Activated CD8-positive, alpha-beta T cell treated with anti-CD3 and anti-CD28 coated beads for 36 hours (primary cell): ENCODE data around the gene DNAJB8. TPM values are rescaled to one million over a fixed set of nuclear protein-coding genes. Genes with fewer than 3 reads are reported as not detected.

Experiments
- ATAC-seq: fragments of 200-7000 bp; cut with Tn5 transposase; one replicate; pipeline ENCODE4 v1.10.0; 2021; ENCODE audit warnings: mild to moderate bottlenecking, moderate library complexity
- CTCF ChIA-PET: fragments of 350-600 bp; sonication (Branson Sonifier 250); formaldehyde crosslinking; loops from one replicate; lab custom pipeline; 2021; ENCODE audit warnings: antibody characterized with exemption; lab: Charles Lee
- POLR2A ChIA-PET: fragments of 350-600 bp; sonication (Branson Sonifier 250); formaldehyde crosslinking; loops from one replicate; lab custom pipeline; 2021; ENCODE audit warnings: antibody characterized with exemption; lab: Charles Lee
- DNase-seq: peaks from one replicate; pipeline ENCODE4 v3.0.0-alpha.2; 2020
- H3K27ac Mint-ChIP-seq: one replicate; pipeline ENCODE4 v1.8.0; 2021; ENCODE audit warnings: mild to moderate bottlenecking, mixed read lengths
- H3K27me3 Mint-ChIP-seq: one replicate; pipeline ENCODE4 v1.8.0; 2021; ENCODE audit warnings: mixed read lengths
- H3K36me3 Mint-ChIP-seq: one replicate; pipeline ENCODE4 v1.8.0; 2021; ENCODE audit warnings: low read depth, mixed read lengths
- H3K4me1 Mint-ChIP-seq: one replicate; pipeline ENCODE4 v1.8.0; 2021; ENCODE audit warnings: low read depth, mixed read lengths
- H3K4me3 Mint-ChIP-seq: one replicate; pipeline ENCODE4 v1.8.0; 2021; ENCODE audit warnings: mild to moderate bottlenecking, moderate library complexity, mixed read lengths
- H3K9me3 Mint-ChIP-seq: one replicate; pipeline ENCODE4 v1.8.0; 2021; ENCODE audit warnings: mixed read lengths
- intact Hi-C: fragments of 100-400 bp; cut with micrococcal nuclease; formaldehyde crosslinking; loops from one replicate; pipeline ENCODE4 v1.10.0; 2022
- total RNA-seq, 2 experiments: library from RNA; stranded (reverse); gene quantifications; one replicate each; pipeline ENCODE4 v1.2.3, GENCODE V29; 2021
- TF ChIP-seq, protein P1 (sequence below): fragments of 200-600 bp; IDR thresholded peaks from one replicate; pipeline ENCODE4 v1.8.0; 2022; ENCODE audit warnings: antibody characterized with exemption, mild to moderate bottlenecking

DNAJB8 gene
- total RNA-seq, 2 experiments from 2014 or later = not detected

DNA sequence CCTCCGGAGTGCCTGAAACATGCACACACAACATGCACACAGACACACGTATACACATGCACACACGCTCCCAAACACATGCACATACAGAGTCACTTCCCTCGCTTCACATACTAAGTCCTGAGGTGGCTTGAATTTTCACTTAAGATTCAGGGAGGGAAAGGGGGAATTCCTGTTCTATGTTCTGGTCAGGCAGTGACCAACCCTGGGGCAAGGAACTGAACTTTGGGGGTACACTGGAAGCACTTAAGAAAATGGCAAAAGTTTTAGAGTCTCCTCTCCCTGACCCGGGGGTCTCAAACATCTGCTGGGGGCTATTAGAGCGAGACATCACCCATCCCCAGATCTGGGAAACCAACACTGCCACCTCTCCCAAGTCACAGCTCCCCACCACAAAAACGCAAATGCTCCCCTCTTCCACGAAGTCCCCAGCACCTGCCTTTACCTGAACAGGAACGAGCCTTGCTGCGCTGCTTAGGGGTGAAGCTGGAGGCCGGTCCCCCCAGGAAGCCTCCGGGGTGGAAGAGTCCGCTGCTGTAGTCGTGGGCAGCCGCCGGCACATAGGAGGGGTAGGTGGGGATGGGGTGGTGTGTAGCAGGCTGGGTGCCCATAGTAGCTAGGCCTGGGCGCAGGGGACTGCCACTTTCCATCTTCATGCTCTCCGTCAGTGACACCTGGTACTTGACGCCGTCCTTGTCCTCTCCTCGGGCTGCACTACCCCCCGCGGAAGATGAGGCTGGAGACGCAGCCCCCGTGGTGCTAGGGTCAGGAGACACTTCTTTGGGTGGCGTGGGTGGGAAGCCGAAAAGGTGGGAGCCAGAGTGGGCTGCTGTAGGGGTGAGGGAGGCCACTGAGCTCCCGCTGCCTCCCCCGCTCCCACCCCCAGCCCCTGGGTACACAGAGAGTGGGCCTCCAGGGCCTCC is 18.9 kb upstream of the DNAJB8 start:
- Mint-ChIP-seq H3K27me3 (peaks cover 70% of the 10 kb centered on the region), H3K36me3 (no peaks in the 10 kb centered on the region), H3K4me3 (no peak overlapping the region), H3K4me1 (peaks cover 34% of the 10 kb centered on the region), H3K27ac (no peak overlapping the region), H3K9me3 (no peaks in the 10 kb centered on the region)
- POLR2A ChIA-PET = interaction anchor here (1.0 kb wide), 1 partner anchor 62 kb away, joined by 3 read pairs; no protein-coding TSS in a partner anchor
- TF ChIP-seq, protein P1, sequence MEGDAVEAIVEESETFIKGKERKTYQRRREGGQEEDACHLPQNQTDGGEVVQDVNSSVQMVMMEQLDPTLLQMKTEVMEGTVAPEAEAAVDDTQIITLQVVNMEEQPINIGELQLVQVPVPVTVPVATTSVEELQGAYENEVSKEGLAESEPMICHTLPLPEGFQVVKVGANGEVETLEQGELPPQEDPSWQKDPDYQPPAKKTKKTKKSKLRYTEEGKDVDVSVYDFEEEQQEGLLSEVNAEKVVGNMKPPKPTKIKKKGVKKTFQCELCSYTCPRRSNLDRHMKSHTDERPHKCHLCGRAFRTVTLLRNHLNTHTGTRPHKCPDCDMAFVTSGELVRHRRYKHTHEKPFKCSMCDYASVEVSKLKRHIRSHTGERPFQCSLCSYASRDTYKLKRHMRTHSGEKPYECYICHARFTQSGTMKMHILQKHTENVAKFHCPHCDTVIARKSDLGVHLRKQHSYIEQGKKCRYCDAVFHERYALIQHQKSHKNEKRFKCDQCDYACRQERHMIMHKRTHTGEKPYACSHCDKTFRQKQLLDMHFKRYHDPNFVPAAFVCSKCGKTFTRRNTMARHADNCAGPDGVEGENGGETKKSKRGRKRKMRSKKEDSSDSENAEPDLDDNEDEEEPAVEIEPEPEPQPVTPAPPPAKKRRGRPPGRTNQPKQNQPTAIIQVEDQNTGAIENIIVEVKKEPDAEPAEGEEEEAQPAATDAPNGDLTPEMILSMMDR = no peak
- CTCF ChIA-PET = no interaction called here
- ATAC-seq (no peak), DNase-seq (no peak)
- intact Hi-C loops = no loop called here

- Mint-ChIP-seq H3K27me3 (peaks cover 64% of the 10 kb centered on the region), H3K4me3 (no peak overlapping the region), H3K4me1 (peaks cover 30% of the 10 kb centered on the region), H3K36me3 (no peaks in the 10 kb centered on the region), H3K9me3 (no peaks in the 10 kb centered on the region), H3K27ac (no peak overlapping the region)
- intact Hi-C loops = no loop called here
- DNase-seq (no peak), ATAC-seq (no peak)
- ChIA-PET CTCF (interaction anchor here (0.7 to 1.4 kb wide), 5 partner anchors 9 to 124 kb away, joined by 3 to 5 read pairs (median 4); no protein-coding TSS in a partner anchor), POLR2A (interaction anchor here (1.0 kb wide), 1 partner anchor 61 kb away, joined by 3 read pairs; no protein-coding TSS in a partner anchor)
- TF ChIP-seq, protein P1 = no peak
Observed at GRCh38 chr3:128484404-128485281, 18.0 kb upstream of the DNAJB8 start.

DNA sequence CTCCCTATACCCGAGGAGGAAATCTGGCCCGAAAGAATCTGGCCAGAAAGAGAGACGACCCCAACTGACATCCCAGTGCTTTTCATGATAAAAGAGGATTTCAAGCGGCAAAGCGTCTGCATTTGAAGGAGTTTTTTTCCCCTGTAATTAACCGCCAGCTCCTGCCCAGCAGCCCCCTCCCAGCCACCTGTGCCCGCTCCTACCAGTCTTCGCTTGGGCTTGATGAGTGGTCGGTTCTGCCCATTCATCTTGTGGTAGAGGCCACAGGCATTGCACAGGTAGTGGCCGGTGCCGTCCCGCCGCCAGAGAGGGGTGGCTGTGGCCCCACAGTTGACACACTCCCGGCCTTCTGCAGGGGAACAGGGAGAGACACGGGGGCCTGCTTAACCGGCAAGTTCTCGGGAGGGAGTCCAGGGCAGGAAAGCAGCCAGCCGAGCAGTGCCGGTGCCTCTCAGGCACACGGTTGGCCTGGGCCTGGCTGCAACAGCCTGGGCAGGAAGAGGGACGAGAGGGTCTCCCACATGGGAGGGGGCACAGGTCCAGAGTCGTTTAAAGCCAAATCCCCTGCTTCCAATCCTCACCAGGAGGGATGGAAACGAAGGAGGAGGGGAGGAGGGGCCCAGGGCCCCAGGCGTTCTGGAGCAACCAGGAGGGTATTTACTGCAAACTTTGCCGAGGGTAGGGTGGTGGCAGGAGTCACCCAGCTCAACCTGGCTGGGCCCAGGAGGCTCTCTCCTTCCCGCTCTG is 17.1 kb upstream of the DNAJB8 start:
- DNase-seq (no peak), ATAC-seq (no peak)
- no peaks in the 10 kb centered on the region for H3K9me3 Mint-ChIP-seq
- intact Hi-C loops = no loop called here
- ChIA-PET CTCF (interaction anchor here (0.7 to 1.4 kb wide), 8 partner anchors 8 to 124 kb away, joined by 3 to 5 read pairs (median 4); no protein-coding TSS in a partner anchor), POLR2A (interaction anchor here (1.0 to 1.5 kb wide), 2 partner anchors 14 to 49 kb away, joined by 3 read pairs; no protein-coding TSS in a partner anchor)
- TF ChIP-seq, protein P1 = no peak
- no peaks in the 10 kb centered on the region for H3K36me3 Mint-ChIP-seq
- H3K4me3 Mint-ChIP-seq = no peak overlapping the region
- no peak overlapping the region for H3K27ac Mint-ChIP-seq
- H3K27me3 Mint-ChIP-seq = peaks cover 62% of the 10 kb centered on the region
- H3K4me1 Mint-ChIP-seq = peaks cover 28% of the 10 kb centered on the region

- H3K27me3 Mint-ChIP-seq = peaks cover 64% of the 10 kb centered on the region
- POLR2A ChIA-PET = interaction anchor here (1.0 to 1.5 kb wide), 2 partner anchors 13 to 48 kb away, joined by 3 read pairs; no protein-coding TSS in a partner anchor
- no peaks in the 10 kb centered on the region for H3K9me3 Mint-ChIP-seq
- intact Hi-C loops = no loop called here
- no peak for DNase-seq
- CTCF ChIA-PET = interaction anchor here (1.2 to 1.4 kb wide), 5 partner anchors 16 to 121 kb away, joined by 3 to 5 read pairs (median 4); no protein-coding TSS in a partner anchor
- H3K4me1 Mint-ChIP-seq = peaks cover 23% of the 10 kb centered on the region
- H3K4me3 Mint-ChIP-seq = peak overlapping the region; percentile 7
- no peaks in the 10 kb centered on the region for H3K36me3 Mint-ChIP-seq
- H3K27ac Mint-ChIP-seq = no peak overlapping the region
- TF ChIP-seq, protein P1 = no peak
- ATAC-seq = no peak
Observed at GRCh38 chr3:128482666-128483656, 16.3 kb upstream of the DNAJB8 start.
